Glutamatergic neuron (in vitro differentiated cells): ENCODE data around the gene BEND5. TPM values are rescaled to one million over a fixed set of nuclear protein-coding genes. Genes with fewer than 3 reads are reported as not detected.

ENCODE experiments used
- DNase-seq: peaks from one replicate; pipeline ENCODE4 v3.0.0; 2022
- H3K27ac Mint-ChIP-seq: one replicate; pipeline ENCODE4 v1.8.0; 2020; ENCODE audit warnings: mild to moderate bottlenecking, mixed read lengths, inconsistent platforms; ENCODE audit not compliant: unreplicated experiment
- H3K27me3 Mint-ChIP-seq: one replicate; pipeline ENCODE4 v1.8.0; 2020; ENCODE audit warnings: mild to moderate bottlenecking, moderate library complexity, mixed read lengths, inconsistent platforms; ENCODE audit not compliant: unreplicated experiment
- H3K36me3 Mint-ChIP-seq: one replicate; pipeline ENCODE4 v1.8.0; 2020; ENCODE audit warnings: mild to moderate bottlenecking, mixed read lengths, inconsistent platforms; ENCODE audit not compliant: unreplicated experiment
- H3K4me1 Mint-ChIP-seq: one replicate; pipeline ENCODE4 v1.8.0; 2020; ENCODE audit warnings: mild to moderate bottlenecking, low read depth, mixed read lengths, inconsistent platforms; ENCODE audit not compliant: unreplicated experiment
- H3K4me3 Mint-ChIP-seq: one replicate; pipeline ENCODE4 v1.8.0; 2020; ENCODE audit warnings: mild to moderate bottlenecking, mixed read lengths, inconsistent platforms; ENCODE audit not compliant: unreplicated experiment
- H3K9me3 Mint-ChIP-seq: one replicate; pipeline ENCODE4 v1.8.0; 2020; ENCODE audit warnings: mild to moderate bottlenecking, moderate library complexity, mixed read lengths, inconsistent platforms; ENCODE audit not compliant: unreplicated experiment
- total RNA-seq: library from RNA; stranded (reverse); fragmentation: NEBNext Ultra II Directional; extraction: Animal tissue kit (Norgen Biotek cat#: 25700); gene quantifications from one replicate; pipeline ENCODE4 v1.2.1, GENCODE V29; 2021; ENCODE audit not compliant: unreplicated experiment
- TF ChIP-seq, protein P1 (sequence below): fragments of 200-600 bp; sonication (generic); IDR thresholded peaks from one replicate; pipeline ENCODE4 v1.5.0; 2021; ENCODE audit not compliant: partially characterized antibody, unreplicated experiment

Gene BEND5
- total RNA-seq, 1 donor from 2014 or later, result 34.8 TPM

DNA sequence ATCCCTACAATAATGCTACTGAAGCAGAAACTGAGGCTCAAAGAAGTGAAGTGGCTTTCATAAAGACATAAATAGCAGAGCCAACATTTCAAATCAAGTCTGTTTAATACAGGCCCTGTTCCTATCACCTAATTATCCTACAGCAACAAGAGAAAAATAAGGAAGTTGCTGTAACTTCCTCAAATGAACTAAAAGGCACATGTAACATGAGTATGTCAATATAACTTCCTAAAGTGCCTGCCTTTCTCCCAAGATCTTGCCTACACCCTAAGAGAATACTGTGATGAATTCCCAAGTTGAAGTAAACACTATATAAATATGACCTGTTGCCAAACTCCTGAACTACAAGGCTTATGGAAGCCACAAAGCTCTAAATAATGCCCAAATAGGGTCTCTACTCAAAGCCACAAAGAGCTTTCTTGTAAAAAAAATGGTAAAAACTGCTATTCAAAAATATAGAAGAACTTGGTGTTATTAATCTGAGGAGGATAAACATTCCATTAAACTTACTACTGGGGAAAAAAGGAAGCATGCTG lies 8.6 kb downstream of the BEND5 start:
- no peaks in the 10 kb centered on the region for H3K9me3 Mint-ChIP-seq
- H3K27me3 Mint-ChIP-seq, result peaks cover 2% of the 10 kb centered on the region
- H3K36me3 Mint-ChIP-seq, result peaks cover 12% of the 10 kb centered on the region
- H3K4me1 Mint-ChIP-seq, result peaks cover 5% of the 10 kb centered on the region
- no peak overlapping the region for H3K4me3 Mint-ChIP-seq
- H3K27ac Mint-ChIP-seq, result no peak overlapping the region
- DNase-seq, result no peak
- TF ChIP-seq, protein P1, sequence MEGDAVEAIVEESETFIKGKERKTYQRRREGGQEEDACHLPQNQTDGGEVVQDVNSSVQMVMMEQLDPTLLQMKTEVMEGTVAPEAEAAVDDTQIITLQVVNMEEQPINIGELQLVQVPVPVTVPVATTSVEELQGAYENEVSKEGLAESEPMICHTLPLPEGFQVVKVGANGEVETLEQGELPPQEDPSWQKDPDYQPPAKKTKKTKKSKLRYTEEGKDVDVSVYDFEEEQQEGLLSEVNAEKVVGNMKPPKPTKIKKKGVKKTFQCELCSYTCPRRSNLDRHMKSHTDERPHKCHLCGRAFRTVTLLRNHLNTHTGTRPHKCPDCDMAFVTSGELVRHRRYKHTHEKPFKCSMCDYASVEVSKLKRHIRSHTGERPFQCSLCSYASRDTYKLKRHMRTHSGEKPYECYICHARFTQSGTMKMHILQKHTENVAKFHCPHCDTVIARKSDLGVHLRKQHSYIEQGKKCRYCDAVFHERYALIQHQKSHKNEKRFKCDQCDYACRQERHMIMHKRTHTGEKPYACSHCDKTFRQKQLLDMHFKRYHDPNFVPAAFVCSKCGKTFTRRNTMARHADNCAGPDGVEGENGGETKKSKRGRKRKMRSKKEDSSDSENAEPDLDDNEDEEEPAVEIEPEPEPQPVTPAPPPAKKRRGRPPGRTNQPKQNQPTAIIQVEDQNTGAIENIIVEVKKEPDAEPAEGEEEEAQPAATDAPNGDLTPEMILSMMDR, result no peak

DNA sequence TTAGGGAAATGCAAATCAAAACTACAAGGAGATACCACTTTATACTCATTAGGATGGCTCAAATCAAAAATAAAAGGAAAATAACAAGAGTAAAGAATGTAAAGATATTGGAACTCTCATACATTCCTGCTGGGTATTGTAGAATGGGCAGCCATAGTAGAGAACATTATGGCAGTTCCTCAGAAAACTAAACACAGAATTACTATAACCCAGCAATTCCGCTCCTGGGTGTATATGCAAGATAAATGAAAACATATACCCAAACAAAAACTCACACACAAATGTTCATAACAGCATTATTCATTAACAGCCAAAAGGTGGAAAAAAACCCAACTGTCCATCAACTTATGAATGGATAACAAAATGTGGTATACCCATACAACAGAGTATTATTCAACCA lies 11.4 kb downstream of the BEND5 start:
- Mint-ChIP-seq H3K4me1 (no peaks in the 10 kb centered on the region), H3K27ac (no peak overlapping the region), H3K9me3 (no peaks in the 10 kb centered on the region), H3K36me3 (peaks cover 12% of the 10 kb centered on the region), H3K4me3 (no peak overlapping the region), H3K27me3 (no peaks in the 10 kb centered on the region)
- TF ChIP-seq, protein P1, result no peak
- DNase-seq, result no peak

DNA sequence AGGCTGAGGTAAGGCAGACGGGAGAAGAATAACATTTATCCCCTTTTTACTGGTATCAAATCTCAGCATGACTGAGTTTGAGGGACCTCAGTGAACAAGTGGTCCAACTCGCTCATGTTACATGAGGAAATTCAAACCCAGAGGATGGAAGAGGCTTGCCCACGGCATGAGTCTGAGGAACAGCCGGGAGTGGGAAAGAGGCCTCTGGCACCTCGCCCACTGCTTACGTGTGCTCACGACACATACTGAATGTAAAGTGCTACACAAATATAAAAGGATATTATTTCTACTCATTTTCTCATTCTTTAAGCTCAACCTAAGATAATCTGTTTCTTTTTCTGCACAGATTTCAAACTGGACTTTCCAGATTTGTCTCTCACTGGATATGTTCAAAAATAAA lies 14.7 kb downstream of the BEND5 start:
- Mint-ChIP-seq H3K4me1 (no peaks in the 10 kb centered on the region), H3K27ac (no peak overlapping the region), H3K27me3 (no peaks in the 10 kb centered on the region), H3K9me3 (no peaks in the 10 kb centered on the region), H3K36me3 (peaks cover 17% of the 10 kb centered on the region), H3K4me3 (no peak overlapping the region)
- no peak for DNase-seq
- TF ChIP-seq, protein P1, result no peak

DNA sequence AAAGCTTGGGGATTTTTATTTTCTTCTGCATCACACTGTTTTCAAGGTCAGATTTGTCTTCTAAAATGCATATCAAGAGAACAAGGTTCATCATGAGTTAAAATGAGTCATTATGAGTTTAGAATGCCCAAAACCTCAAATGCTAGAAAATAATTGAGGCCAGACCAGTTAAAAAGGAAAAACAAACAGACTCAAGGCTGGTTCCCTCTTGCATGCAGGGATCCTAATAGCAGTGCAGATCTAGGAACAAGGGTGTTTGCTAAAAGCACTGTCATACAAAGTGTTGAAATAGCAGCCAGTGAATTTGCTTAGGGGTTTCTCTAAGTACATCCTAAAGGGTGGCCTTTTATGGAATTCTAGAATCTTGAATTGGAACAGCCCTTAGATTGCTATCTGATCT lies 15.3 kb downstream of the BEND5 start:
- DNase-seq, result no peak
- no peak overlapping the region for H3K4me3 Mint-ChIP-seq
- TF ChIP-seq, protein P1, result no peak
- no peaks in the 10 kb centered on the region for H3K27me3 Mint-ChIP-seq
- no peaks in the 10 kb centered on the region for H3K9me3 Mint-ChIP-seq
- H3K4me1 Mint-ChIP-seq, result no peaks in the 10 kb centered on the region
- peaks cover 17% of the 10 kb centered on the region for H3K36me3 Mint-ChIP-seq
- no peak overlapping the region for H3K27ac Mint-ChIP-seq

DNA sequence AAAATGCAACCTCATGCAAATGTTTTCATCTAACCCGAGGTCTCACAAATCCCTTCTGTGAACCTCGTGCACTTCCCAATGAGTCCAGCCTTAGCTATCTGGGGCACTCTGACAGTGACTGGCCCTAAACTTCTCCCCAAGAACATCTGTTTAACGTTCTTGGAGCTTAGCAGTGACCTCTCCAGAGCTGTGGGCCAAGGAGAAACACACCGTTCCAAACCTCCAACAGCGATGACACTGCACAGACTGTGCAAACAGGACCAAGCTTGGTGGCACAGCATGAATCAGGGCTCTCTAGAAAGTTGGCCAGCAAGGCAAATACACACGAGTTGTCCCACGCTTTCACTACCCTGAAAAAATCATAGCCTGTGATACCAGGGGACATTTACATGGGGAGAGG lies 15.8 kb downstream of the BEND5 start:
- Mint-ChIP-seq H3K4me3 (no peak overlapping the region), H3K4me1 (no peaks in the 10 kb centered on the region), H3K27ac (no peak overlapping the region), H3K36me3 (peaks cover 13% of the 10 kb centered on the region), H3K27me3 (no peaks in the 10 kb centered on the region), H3K9me3 (no peaks in the 10 kb centered on the region)
- no peak for DNase-seq
- TF ChIP-seq, protein P1, result no peak
